ENCODE measurements around the gene MAP1B.

- TF ChIP-seq CTCF (conservative IDR thresholded peaks at IDR 0.05; ENCODE audit: low read depth, low read length) (no peak), EZH2 (IDR thresholded peaks at IDR 0.05; ENCODE audit: borderline replicate concordance, low read depth, low read length, poor library complexity, severe bottlenecking) (no peak)
Measured at GRCh38 chr5:72160959-72161358, 53.7 kb downstream of the MAP1B start.
